ENCODE measurements around the gene B9D1.

DNA sequence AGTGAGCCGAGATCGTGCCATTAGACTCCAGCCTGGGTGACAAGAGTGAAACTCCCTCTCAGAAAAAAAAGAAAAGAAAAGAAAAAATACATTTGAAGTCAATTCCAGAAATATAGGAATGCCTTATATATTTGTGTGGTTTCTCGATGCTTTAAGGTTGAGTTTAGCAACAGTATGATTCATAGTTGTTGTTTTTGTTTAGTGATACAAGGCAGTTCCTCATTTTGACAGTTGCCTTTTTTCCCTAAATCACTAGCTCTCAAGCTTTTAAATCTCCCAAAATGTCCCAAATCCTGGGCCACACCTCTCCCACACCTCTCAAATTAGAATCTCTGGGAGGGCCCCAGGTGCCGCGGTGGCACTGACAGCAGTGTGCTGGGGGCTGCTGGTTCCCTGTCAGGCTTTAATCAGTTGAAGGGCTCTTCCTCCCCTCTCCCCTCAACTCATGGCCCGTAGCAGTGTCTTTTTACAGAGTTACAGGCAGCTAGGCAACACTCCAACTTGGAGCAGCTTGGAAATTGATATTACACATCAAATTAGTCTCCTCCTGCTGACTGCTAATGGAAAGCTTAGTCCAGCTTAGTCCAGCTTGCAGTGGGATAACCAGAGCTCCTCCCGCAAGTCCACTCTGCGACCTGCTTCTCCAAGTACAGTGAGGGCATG lies 66.9 kb downstream of the B9D1 start:
- no peak for TF ChIP-seq POLR2A (IDR thresholded peaks at IDR 0.05)
- no peak for TF ChIP-seq POLR2AphosphoS5 (IDR thresholded peaks at IDR 0.05)
- no peak for TF ChIP-seq CTCF (IDR thresholded peaks at IDR 0.05)
- TF ChIP-seq EP300 (IDR thresholded peaks at IDR 0.05): no peak

All from sigmoid colon (tissue), 4 donors.